Stomach (tissue), 9 donors: ENCODE data around the gene CD109. TPM values are rescaled to one million over a fixed set of nuclear protein-coding genes. Genes with fewer than 3 reads are reported as not detected.

Experiments
- DNase-seq, 2 donors: peaks; one replicate each; pipeline versions ENCODE4 v3.0.0 to v3.0.0-alpha.2; 2013 to 2019
- H3K27ac ChIP-seq, 5 donors: fragments of 200-600 bp in 4 of 5; sonication (generic) in 4 of 5; one replicate each; pipeline ENCODE4 v1.5.1; 2013 to 2019; ENCODE audit warnings: mild to moderate bottlenecking in 1 of 5, moderate library complexity in 1 of 5
- H3K27me3 ChIP-seq, 3 donors: fragments of 200-600 bp; sonication (generic); one replicate each; pipeline ENCODE4 v1.5.1; 2017 to 2019; ENCODE audit warnings: mixed run types in 1 of 3
- H3K36me3 ChIP-seq, 4 donors: fragments of 200-600 bp; sonication (generic); 1 replicate in 3 of 4; 2 replicates in 1 of 4; pipeline ENCODE4 v1.5.1; 2016 to 2019
- H3K4me1 ChIP-seq, 4 donors: fragments of 200-600 bp; sonication (generic); one replicate each; pipeline ENCODE4 v1.5.1; 2016 to 2019
- H3K4me3 ChIP-seq, 4 donors: fragments of 200-600 bp; sonication (generic) in 3 of 4; one replicate each; pipeline ENCODE4 v1.5.1; 2016 to 2019; ENCODE audit warnings: mild to moderate bottlenecking in 1 of 4
- H3K9me3 ChIP-seq, 4 donors: fragments of 200-600 bp; sonication (generic); one replicate each; pipeline ENCODE4 v1.5.1; 2016 to 2019
- CTCF ChIP-seq, 7 experiments: fragments of 450-650 bp in 4 of 7; fragments of 200-600 bp in 3 of 7; sonication (generic) in 3 of 7; IDR thresholded peaks; one replicate each; pipeline ENCODE4 v1.5.1; 2016 to 2019; ENCODE audit warnings: antibody characterized with exemption in 7 of 7, control low read depth in 2 of 7, mild to moderate bottlenecking in 1 of 7
- EP300 ChIP-seq: sonication (generic); formaldehyde crosslinking; IDR thresholded peaks from one replicate; pipeline ENCODE4 v1.6.1; 2017; ENCODE audit warnings: antibody characterized with exemption
- POLR2A ChIP-seq, 4 donors: fragments of 450-650 bp; IDR thresholded peaks; one replicate each; pipeline ENCODE4 v1.6.1; 2016; ENCODE audit warnings: antibody characterized with exemption in 4 of 4, control low read depth in 2 of 4, mild to moderate bottlenecking in 1 of 4, moderate library complexity in 1 of 4
- POLR2AphosphoS5 ChIP-seq, 3 donors: sonication (generic); formaldehyde crosslinking; IDR thresholded peaks; one replicate each; pipeline ENCODE4 v1.6.1; 2016; ENCODE audit warnings: antibody characterized with exemption in 3 of 3
- WGBS, 5 donors: extraction: QIAGEN DNeasy Blood & Tissue Kit in 3 of 5; methylation state at CpG; one replicate each; pipeline versions ENCODE4 v1.1.5 to v1.1.7; 2013 to 2018; 5-methylcytosine and 5-hydroxymethylcytosine counted together
- intact Hi-C: fragments of 100-400 bp; cut with DNase I; formaldehyde crosslinking; loops from one replicate; pipeline ENCODE4 v1.15.1; 2023; ENCODE audit warnings: low total_unique reads
- polyA plus RNA-seq, 3 donors: library from polyadenylated mRNA; stranded (reverse); fragments of 200-250 nt; gene quantifications; one replicate each; pipeline ENCODE4 v1.2.3, GENCODE V29; 2013
- total RNA-seq, 5 donors: library from RNA; depleted of rRNA; stranded (reverse); fragments of >200 nt; gene quantifications; one replicate each; pipeline versions ENCODE4 v1.1.0 to v1.2.3, GENCODE V29; 2014 to 2016
- donor health status: healthy with polysubstance abuse.
- donor health status: Bipolar disorder and iron deficiency.
- donor health status: healthy.

The CD109 gene
- total and polyA plus RNA-seq, 8 donors, result 0.19 to 19.6 (median 1.2) TPM

DNA sequence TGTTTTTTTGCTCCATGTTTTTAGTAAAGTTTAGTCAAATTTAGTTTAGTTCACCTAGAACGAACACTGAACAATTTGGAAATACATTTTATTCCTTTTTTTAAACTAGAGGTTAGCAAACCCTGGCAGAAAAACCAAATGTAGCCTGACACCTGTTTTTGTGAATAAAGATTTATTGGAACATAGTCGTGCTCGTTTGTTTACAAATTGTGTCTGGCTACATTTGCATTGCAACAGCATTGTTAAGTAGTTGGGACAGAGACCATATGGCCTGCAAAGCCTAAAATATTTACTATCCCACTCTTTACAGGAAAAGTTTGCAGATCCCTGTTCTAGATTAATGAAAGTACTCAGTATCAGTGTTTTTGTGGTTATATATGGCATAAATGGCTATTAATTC lies 56.9 kb downstream of the CD109 start:
- 68 to 76% (median 69%) methylated on average over 3 of the region's 3 CpGs for WGBS, 5 donors
- no peaks in the 10 kb centered on the region for H3K9me3 ChIP-seq
- no peaks in the 10 kb centered on the region for H3K36me3 ChIP-seq
- no peak for TF ChIP-seq EP300
- TF ChIP-seq CTCF (IDR thresholded peaks at IDR 0.05), result no peak
- TF ChIP-seq POLR2A (IDR thresholded peaks at IDR 0.05), result no peak
- no peak for TF ChIP-seq POLR2AphosphoS5 (IDR thresholded peaks at IDR 0.05)
- intact Hi-C loops, result no loop called here
- H3K27ac ChIP-seq, result no peak overlapping the region
- H3K4me3 ChIP-seq, result no peak overlapping the region
- DNase-seq, result no peak
- no peaks in the 10 kb centered on the region for H3K27me3 ChIP-seq
- no peaks in the 10 kb centered on the region for H3K4me1 ChIP-seq

GRCh38 chr6:73766040-73766439 lies 70.0 kb downstream of the CD109 start:
- DNase-seq, result no peak
- Histone ChIP-seq H3K4me3 (no peak overlapping the region), H3K4me1 (no peaks in the 10 kb centered on the region), H3K27me3 (no peaks in the 10 kb centered on the region), H3K36me3 (no peaks in the 10 kb centered on the region), H3K27ac (no peak overlapping the region), H3K9me3 (no peaks in the 10 kb centered on the region)
- TF ChIP-seq CTCF (IDR thresholded peaks at IDR 0.05), result no peak
- no peak for TF ChIP-seq POLR2AphosphoS5 (IDR thresholded peaks at IDR 0.05)
- TF ChIP-seq EP300, result no peak
- TF ChIP-seq POLR2A (IDR thresholded peaks at IDR 0.05), result no peak
- WGBS, 5 donors, result 79 to 96% (median 83%) methylated on average over 1 of the region's 1 CpG
- intact Hi-C loops, result no loop called here

DNA sequence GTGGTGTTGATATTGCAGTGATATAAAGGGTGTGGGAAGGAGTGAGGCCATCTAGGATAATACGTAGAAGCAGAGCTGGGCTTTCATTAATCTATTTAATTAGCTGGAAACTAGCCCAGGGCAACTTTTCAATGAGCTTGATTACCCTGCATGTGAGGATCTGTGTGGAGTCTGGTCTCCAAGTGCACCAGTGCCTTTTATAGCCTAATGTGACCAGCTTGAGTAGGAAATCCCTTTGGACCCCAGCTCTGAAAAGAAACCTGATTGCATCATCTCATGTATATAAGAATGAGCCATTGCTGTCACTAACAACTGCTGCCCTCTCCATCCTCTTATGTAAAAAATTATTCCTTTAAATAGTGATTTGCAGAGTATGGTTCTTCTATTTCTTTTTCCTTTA lies 72.6 kb downstream of the CD109 start:
- no peak overlapping the region for H3K4me3 ChIP-seq
- H3K27me3 ChIP-seq, result no peaks in the 10 kb centered on the region
- intact Hi-C loops, result no loop called here
- no peak overlapping the region for H3K27ac ChIP-seq
- TF ChIP-seq CTCF (IDR thresholded peaks at IDR 0.05) (no peak), POLR2A (IDR thresholded peaks at IDR 0.05) (no peak), POLR2AphosphoS5 (IDR thresholded peaks at IDR 0.05) (no peak), EP300 (no peak)
- no peaks in the 10 kb centered on the region for H3K36me3 ChIP-seq
- WGBS, 5 donors, result 44 to 73% (median 60%) methylated on average over 1 of the region's 1 CpG
- no peak for DNase-seq
- H3K4me1 ChIP-seq, result no peaks in the 10 kb centered on the region
- no peaks in the 10 kb centered on the region for H3K9me3 ChIP-seq

DNA sequence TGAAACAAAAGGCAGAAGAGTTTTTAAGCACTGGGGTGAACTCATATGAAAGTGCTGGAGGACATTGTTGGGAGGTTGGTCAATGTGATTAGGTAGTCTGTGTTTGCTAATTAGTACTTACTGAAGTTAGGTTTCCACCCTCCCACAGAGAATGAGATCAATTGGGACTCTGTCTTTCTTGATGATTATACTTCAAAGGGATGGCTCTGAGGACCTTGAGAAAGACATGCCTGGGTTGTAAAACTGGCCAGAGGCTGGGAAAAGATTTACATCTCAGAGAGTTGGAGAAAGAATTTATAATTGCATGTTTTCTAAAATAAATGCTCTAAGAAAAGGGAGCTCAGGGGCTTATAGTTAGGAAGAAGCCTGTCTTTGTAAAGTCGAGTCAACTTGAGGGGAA lies 74.0 kb downstream of the CD109 start:
- Histone ChIP-seq H3K9me3 (no peaks in the 10 kb centered on the region), H3K36me3 (no peaks in the 10 kb centered on the region), H3K4me3 (no peak overlapping the region), H3K27me3 (no peaks in the 10 kb centered on the region), H3K27ac (no peak overlapping the region), H3K4me1 (no peaks in the 10 kb centered on the region)
- DNase-seq, result no peak
- intact Hi-C loops, result no loop called here
- TF ChIP-seq CTCF (IDR thresholded peaks at IDR 0.05) (no peak), POLR2A (IDR thresholded peaks at IDR 0.05) (no peak), POLR2AphosphoS5 (IDR thresholded peaks at IDR 0.05) (no peak), EP300 (no peak)
- WGBS, 5 donors, result 61 to 74% (median 71%) methylated on average over 1 of the region's 1 CpG
